HG03045 (cell line): ENCODE results near the gene ECEL1.
"Not testable (repeated sequence)": the region's sequence is repeated elsewhere in the genome, so short reads cannot be mapped to it uniquely, and the experiment has no call there.

Experiments used
- ATAC-seq: cut with Tn5 transposase; IDR thresholded peaks from one replicate; pipeline ENCODE4 v1.9.1; 2021; ENCODE audit warnings: mild to moderate bottlenecking, moderate library complexity; ENCODE audit not compliant: unreplicated experiment

The ECEL1 gene

DNA sequence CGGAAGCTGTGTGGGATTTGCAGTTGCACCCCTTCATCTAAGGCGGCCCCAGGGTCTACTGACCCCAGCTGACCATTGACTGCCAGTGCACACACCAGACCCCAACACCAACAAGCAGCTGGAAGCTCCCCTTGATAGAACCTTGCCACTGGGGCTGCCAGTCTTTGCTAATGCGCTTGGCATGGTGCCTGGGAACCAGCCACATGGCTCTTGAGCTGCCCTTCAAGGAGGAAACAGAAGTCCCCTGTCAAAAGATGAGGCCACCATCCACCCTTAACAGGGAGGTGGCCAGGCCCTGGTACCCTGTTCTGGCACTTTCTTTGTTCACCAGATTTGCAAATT is 23.1 kb downstream of the ECEL1 start:
- ATAC-seq = no peak

DNA sequence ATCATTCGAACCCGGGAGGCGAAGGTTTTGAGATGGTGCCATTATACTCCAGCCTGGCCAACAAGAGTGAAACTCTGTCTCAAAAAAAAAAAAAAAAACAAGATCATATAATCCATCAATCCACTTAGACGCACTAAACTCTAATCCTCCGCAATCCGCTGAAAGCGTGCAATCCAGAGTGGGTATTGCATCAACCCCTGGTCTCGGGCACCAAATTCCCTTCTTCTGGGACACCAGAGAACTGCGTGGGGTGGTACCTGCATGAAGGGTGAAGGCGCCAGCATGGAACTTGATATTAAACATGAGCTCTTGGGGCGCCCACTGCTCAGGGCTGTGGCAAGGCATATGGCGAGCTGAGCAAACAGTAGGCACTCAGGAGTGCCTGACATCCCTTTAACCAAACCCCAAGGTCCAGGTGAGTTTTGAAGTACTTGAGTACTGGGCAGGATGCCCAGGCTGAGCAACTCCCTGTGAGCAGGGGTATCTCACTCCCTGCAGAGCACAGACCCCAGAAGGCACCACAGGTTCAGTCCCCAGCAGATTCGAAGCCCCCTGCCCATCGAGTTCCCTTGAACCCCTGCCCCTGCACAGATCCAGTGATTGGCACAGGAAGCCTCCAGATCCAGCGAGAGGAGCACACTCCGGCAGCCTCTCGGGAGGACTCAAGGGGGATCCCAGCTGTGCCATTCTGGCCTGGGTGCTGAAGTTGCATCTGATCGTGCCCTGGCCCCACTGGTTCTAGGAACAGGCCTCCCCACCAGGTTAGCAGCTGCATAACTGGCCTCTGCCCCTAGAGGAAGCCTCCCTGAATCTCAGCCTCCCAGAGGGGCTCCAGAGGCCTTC is 23.7 kb downstream of the ECEL1 start:
- no peak for ATAC-seq

DNA sequence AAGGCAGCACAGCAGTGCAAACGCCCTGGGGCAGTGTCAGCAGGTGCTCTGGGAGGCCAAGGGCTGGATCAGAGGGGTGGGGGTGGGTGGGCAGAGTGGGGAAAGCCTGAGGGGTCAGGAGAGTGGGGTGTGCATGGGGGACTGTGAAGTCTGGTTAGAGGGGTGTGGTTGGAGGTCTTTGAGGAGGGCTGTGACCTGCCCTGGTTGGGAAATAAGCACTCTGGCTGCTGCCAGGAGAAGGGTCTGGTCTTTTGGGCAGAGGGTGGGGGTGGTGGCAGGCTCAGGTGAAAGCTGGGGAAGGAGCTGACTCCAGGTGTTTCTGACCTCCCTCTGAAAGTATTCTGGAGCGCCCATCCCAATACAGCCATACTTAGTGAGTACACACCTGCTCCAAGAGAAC is 27.5 kb downstream of the ECEL1 start:
- no peak for ATAC-seq

DNA sequence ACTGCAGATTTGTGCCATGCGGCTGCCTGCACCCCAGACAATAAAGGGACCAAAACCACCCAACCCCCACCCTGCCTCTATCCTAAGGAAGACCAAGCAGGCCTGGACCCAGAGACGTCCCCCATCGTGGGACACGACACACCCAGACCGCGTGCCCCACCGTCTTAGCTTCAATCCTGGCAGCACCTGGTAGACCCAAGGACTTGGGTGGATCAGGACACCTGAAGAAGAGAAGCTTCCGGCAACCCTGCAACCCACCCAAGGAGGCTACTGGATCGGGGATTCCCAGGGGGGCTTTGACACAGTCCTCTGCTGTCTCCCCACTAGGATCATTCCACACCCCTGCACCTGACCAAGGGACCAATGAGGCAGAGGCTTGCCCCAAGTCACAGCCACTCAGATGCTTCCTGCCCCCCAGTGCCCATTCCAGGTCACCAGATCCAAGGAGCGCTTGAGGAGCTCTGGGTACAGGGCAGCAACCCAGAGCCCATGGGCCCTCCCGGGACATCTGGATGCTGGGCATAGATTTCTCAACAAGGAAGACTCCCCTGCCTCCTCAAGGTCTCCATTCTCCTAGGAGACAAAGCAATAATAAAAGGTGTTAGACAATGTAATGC is 28.1 kb downstream of the ECEL1 start:
- ATAC-seq = no peak

DNA sequence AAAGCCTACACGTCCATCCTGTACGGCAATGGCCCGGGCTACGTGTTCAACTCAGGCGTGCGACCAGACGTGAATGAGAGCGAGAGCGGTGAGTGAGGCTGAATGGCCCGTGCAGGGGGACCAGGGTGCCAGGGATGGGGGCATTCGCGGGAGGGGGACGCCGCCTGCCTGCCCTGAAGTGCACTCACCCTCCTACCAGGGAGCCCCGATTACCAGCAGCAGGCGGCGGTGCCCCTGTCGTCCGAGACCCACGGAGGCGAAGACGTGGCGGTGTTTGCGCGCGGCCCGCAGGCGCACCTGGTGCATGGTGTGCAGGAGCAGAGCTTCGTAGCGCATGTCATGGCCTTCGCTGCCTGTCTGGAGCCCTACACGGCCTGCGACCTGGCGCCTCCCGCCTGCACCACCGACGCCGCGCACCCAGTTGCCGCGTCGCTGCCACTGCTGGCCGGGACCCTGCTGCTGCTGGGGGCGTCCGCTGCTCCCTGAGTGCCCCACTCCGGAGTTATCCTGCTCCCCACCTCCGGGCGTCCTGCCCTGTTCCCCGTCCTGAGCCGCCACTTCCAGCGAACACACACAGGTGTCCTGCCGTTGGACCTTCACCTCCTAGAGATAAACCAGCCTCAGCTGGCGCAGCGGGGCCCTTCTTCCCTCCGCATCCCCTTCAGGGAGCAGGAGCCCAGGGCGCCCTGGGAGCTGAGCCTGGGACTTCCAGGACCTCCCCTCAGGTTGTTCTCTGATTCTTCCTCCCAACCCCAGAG is 28.8 kb downstream of the ECEL1 start:
- no peak for ATAC-seq

DNA sequence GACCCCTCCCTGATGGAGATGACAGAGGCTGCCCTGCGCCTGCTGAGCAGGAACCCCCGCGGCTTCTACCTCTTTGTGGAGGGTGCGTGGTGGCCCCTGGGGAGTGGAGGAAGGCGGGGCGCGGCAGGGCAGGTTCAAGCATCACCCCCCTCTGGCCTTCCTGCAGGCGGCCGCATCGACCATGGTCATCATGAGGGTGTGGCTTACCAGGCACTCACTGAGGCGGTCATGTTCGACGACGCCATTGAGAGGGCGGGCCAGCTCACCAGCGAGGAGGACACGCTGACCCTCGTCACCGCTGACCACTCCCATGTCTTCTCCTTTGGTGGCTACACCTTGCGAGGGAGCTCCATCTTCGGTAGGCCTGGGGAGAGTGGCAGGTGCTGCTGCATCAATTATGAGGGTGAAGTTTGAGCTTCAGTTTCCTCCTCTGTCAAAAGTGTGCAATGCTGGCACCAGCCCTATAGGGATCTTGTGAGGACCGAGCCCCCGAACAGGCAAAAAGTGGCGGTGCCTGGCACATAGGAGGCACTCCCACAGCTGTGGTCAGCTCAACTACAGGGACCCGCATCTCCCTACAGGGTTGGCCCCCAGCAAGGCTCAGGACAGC is 29.5 kb downstream of the ECEL1 start:
- ATAC-seq = no peak

DNA sequence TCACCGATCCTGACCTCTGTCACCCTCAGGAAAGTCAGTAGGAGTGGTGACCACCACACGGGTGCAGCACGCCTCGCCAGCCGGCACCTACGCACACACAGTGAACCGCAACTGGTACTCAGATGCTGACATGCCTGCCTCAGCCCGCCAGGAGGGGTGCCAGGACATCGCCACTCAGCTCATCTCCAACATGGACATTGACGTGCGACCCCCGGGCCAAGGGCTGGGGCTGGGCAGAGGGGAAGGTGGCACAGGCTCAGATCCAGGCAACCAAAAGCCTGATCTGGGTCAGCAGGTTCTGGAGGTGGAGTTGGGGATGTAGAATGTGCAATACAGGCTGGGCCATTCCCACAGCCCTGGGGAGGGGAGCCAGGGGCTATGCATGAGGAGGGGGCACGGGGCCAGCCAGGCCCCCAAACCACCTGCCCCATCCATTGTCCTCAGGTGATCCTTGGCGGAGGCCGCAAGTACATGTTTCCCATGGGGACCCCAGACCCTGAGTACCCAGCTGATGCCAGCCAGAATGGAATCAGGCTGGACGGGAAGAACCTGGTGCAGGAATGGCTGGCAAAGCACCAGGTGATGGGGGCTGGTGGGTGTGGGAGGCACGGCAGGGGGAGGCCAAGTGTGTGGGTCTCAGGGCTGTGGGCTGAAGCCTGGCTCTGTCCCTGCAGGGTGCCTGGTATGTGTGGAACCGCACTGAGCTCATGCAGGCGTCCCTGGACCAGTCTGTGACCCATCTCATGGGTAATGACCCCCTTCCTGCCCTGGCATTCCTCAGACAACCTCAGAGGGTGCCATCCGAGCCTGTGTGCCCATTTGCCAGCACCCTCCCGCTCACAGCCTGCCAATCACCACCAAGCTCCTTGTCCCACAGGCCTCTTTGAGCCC is 30.3 kb downstream of the ECEL1 start:
- no peak for ATAC-seq

DNA sequence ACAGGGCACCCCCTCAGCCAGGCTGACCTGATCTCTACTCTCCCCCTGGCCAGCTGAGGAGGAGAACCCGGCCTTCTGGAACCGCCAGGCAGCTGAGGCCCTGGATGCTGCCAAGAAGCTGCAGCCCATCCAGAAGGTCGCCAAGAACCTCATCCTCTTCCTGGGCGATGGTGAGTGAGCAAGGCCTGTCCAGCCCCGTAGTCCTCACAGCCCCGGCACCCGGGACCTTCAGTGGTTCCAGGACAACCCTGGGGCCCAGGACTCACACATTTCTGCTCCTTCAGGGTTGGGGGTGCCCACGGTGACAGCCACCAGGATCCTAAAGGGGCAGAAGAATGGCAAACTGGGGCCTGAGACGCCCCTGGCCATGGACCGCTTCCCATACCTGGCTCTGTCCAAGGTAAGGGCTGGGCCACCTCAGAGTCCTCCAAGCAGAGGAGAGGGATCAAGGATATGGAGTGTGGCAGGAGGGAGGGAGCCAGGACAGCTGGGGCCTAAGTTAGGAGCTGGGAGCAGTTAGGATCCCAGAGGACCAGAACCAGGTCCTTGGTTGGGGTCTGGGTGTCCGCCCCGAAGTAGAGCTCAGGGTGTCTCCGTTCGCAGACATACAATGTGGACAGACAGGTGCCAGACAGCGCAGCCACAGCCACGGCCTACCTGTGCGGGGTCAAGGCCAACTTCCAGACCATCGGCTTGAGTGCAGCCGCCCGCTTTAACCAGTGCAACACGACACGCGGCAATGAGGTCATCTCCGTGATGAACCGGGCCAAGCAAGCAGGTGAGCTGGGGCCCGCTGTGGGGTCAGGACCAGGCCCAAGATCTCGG is 31.1 kb downstream of the ECEL1 start:
- ATAC-seq = no peak

DNA sequence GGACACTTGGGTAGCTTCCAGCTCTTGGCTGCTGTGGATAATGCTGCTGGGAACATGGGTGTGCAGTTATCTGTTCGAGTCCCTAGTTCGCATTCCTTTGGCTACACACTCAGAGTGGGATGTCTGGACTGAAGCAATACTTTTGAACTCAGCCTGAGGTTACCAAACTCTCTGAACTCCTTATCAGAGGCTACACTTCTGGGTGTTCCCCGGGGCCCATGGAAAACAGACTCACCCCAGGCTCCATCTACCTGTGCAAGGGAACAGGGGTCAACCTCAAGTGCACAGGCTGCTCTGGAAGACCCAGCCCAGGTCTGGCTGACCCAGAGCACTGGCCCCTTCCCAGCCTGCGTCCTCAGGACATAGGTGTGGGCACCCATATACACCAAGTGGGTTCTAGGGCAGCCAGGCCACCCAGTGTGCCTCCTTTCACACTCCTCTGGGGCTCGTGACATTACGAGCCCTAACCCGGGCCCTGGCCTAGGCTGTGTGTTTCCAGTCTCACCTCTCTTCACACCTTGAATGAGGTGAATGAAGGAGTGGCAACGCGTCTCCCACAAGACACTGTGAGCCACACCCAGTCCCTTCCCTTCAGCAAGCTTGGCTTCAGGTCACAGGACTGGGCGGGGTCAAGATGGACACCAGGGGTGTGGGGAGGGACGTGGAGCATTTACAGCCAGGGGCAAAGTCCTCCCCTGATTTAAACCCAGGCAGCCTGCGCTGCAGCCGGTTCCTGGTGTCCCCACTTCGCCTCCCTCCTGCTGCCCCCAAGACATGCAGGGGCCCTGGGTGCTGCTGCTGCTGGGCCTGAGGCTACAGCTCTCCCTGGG is 32.0 kb downstream of the ECEL1 start, which contains the start of gene ALPI:
Gene ALPI (plus strand): TSS at position 728 of the 830 bp plus-strand sequence. CDS start 47 bp downstream, at position 775.
- no peak for ATAC-seq

DNA sequence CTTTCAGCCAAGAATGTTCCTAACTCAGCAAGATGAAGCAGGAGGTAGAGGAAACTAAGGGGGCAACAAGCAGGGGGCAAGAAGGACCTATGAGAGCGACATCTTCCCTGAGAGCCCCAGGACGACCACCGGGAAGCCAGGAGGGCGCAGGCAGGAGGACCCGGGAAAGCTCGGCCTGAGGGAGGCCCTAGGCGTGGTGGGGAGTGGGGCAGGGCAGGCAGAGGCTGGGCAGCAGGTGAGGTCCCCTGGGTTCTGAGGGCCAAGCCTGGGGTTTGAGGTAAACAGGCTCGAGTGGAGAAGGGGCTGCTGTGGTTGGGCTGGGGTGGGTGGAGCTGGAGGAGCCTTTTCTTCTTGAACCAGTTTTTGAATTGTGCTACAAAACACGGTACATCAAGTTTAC is 33.0 kb downstream of the ECEL1 start:
- ATAC-seq = no peak

DNA sequence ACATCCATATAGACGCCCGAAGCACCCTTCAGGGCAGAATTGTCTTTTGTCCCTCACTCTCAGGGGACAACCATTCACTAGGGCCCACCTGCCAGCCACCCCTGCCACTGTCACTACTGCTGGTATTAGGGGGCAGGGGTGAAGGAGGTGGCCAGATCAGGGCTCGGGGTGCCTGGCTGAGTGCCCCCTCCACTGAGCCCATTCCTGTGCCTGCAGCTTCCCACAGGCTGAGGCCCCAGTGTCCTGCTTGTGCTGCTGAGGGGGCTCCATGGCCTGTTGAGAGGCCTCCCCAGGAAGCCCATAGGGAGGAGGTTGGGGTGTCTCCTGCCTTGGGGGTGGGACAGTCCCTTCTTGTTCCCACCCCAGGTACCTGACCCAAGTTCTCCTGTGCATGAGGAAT is 36.0 kb downstream of the ECEL1 start:
- not testable (repeated sequence) for ATAC-seq

DNA sequence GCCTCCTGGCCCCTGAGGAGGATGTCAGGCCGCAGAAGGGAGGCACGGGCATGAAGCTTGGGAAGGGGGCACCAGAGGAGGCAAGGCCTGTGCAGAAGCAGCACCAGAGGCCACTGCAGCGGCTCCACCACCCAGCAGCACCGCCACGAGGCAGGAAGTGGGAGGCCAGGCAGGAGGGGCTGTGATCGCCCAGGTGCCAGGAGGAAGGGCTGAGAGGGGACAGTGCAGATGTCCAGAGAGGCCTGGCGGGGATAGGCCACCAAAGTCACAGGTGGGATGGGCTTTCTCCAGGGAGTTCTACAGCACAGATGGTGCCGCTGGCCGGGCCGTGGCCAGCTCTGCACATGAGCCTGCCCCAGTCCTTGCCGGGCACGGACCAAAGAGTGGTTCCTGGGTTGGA is 37.7 kb downstream of the ECEL1 start:
- no peak for ATAC-seq

DNA sequence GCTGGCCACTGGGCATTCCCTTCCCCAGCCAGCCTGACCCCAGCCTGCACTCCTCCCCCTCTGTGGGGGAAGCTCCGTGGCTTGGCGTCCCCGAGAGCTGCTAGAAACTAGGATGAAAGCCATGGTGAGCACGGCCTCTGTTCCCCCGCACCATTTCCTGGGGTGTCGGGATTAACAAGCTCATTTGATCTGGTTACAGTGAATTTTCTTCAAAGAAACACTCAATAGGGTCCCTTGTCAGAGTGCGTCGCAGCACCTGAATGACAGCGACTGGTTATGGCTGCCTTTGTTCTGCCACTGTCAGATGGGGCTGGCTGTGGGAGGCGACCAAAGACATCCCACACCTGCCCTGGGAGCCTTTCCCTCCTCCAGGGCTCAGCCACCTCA is 39.3 kb downstream of the ECEL1 start:
- no peak for ATAC-seq

DNA sequence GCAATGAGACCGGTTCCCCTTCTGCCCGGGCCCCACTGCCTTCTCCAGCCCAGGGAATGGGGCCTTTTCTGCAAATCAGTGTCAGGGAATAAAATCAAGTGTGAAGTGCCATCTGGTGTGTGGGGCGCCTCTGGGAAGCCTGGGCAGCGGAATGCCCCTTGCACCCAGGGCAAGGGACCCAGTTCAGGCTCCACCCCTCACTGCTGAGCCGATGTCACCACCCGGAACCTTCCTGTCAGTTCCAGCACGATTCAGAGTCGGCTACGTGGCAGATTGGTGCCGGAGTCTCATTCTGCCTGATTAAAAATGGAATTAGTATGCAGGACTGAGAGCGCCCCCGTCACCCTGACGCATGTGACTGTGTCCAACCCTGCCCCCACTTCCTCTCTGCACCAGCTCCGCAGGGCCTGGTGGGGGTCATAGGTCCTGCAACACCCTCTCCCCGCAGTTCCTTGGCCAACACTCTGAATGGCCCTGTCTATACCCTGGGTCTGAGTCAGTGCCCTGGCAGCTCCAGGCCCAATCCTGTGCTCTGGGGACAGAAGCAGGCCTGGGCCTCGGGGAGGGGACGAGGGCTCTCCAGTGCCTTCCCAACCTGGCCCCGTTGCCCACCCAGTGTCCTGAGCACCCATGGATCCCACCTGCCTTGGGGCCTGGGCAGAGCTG is 39.9 kb downstream of the ECEL1 start:
- no peak for ATAC-seq

DNA sequence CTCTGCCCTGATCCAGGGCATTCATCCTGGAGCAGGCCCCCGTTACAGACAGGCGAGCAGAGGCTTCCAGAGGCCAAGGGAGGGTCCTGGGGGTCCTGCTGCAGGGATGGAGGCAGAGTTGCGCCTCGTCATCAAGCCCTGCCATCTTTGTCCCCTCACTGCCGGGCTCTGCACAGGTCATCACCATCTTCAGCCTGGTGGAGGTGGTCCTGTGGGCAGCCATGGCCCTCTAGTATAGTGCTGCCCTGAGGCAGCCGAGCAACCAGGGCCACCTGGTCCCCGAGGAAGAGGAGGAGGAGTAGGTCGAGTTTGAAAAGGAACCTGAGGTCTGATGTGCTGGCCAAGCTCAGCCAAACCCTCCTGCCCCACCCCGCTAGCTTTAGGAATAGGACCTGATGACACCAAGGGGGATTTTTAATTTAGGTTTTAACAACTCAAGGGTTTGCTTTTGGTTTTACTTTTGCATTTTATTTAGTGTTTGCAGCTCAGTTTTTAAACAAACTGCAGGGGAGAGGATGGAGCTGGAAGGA is 40.5 kb downstream of the ECEL1 start:
- ATAC-seq = no peak

DNA sequence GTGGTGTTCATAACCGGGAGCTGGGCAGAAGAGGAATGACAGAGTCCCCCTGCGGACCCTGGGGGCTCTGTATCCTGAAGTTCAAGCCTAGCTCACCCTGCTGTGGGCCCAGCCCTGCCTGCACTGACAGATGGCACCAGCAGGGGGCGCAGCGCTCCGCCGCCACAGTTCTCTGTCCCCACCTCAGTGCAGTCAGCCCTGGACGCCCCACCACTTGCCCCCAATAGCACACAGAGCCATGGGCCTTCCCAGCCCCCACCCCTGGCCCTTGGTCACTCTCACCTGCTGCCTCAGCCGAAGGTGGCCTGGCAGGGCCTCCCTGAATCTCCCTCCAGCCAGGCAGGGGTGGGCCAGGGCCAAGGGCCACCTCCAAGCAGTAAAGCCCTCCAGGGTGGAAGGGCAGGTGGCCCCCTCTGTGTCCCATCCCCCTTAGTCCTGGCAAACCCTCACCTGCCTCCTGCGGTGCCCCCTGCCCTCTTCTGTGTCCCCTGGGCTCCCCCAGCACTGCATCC is 41.3 kb downstream of the ECEL1 start:
- ATAC-seq = not testable (repeated sequence)

DNA sequence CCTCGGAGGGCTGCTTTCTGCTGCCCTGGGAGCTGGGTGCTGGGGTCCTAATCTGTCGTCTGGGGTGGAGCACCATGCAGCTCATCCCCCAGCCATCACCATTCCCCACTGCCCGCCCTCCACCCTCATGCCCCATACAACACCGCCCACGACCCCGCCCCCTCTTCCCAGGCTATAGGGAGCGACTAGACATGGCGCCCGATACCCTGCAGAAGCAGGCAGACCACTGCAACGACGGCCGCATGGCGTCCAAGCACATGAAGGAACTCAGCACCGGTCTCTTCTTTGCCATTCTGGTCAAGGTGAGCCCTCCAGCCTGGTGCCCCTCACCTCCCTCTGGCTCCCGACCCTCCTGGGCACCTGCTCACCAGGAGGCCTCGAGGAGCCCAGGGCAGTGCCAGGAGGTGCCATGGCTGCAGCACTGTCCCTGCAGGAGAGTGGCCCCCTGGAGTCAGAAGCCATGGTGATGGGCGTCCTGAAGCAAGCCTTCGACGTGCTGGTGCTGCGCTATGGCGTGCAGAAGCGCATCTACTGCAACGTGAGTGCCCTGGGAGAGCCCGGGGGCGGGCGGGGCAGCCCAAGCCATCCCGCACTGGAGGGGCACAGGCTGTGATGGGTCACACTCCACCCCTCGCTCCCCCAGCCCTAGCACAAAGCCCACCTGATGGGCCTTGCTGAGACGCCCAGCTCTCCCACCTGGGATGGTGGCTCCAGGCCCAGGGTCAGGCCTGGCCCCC is 42.3 kb downstream of the ECEL1 start:
- not testable (repeated sequence) for ATAC-seq
